Keratinocyte (primary cell): ENCODE data around the gene GPT2.

Experiments
- CTCF ChIP-seq, 3 experiments: IDR thresholded peaks in 1 of 3; conservative IDR thresholded peaks in 1 of 3; optimal IDR thresholded peaks in 1 of 3; 2 replicates in 2 of 3; 3 replicates in 1 of 3; pipeline versions ENCODE3 to v1.5.1; 2011; ENCODE audit warnings: low read length in 3 of 3, mild to moderate bottlenecking in 3 of 3, moderate library complexity in 2 of 3, control low read depth in 1 of 3, inconsistent platforms in 1 of 3; ENCODE audit not compliant: insufficient read depth in 2 of 3; ENCODE audit errors: extremely low read depth in 1 of 3
- EZH2 ChIP-seq: IDR thresholded peaks from one replicate; pipeline ENCODE4 v1.6.1; 2012; ENCODE audit warnings: inconsistent platforms, mild to moderate bottlenecking, low read length, moderate library complexity

- TF ChIP-seq CTCF (optimal IDR thresholded peaks at IDR 0.05 in 1 of 3, IDR thresholded peaks at IDR 0.05 in 1 of 3, conservative IDR thresholded peaks at IDR 0.05 in 1 of 3; ENCODE audit: extremely low read depth in 1 of 3, insufficient read depth in 2 of 3, low read length in 3 of 3) (no peak), EZH2 (no peak)
These were observed 87.1 kb downstream of the GPT2 start for GRCh38 chr16:46971271-46971670.
